GM21723 (cell line): Measurements from ENCODE around the gene SDF2.
A peak's percentile ranks its signal among the peaks of the same experiment; 100 is the strongest.
"Not testable (repeated sequence)": the region's sequence is repeated elsewhere in the genome, so short reads cannot be mapped to it uniquely, and the experiment has no call there.

ENCODE experiments used
- ATAC-seq: cut with Tn5 transposase; IDR thresholded peaks from one replicate; pipeline ENCODE4 v1.9.1; 2021; ENCODE audit warnings: mild to moderate bottlenecking, moderate library complexity; ENCODE audit not compliant: unreplicated experiment

SDF2 gene

GRCh38 chr17:28685366-28685765 lies 23.7 kb upstream of the SDF2 start:
- no peak for ATAC-seq

- no peak for ATAC-seq
These were observed 23.3 kb upstream of the SDF2 start for GRCh38 chr17:28684963-28685362.

DNA sequence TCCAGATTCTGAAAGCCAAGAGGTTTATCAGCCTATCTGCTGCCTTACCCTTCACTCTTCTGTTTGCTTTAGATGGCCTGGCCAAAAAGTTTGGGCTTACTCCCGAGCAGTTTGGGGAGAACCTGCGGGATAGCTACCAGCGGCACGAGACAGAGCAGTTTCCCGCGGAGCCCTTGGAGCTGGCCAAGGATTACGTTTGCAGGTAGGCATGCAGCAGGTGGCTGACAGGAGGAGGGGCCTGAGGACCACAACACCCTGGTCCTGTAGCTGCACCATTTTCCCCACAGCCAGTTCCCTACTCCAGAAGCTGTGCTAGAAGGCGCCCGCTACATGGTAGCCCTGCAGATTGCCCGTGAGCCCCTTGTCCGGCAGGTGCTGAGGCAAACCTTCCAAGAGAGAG lies 20.9 kb upstream of the SDF2 start:
- no peak for ATAC-seq

DNA sequence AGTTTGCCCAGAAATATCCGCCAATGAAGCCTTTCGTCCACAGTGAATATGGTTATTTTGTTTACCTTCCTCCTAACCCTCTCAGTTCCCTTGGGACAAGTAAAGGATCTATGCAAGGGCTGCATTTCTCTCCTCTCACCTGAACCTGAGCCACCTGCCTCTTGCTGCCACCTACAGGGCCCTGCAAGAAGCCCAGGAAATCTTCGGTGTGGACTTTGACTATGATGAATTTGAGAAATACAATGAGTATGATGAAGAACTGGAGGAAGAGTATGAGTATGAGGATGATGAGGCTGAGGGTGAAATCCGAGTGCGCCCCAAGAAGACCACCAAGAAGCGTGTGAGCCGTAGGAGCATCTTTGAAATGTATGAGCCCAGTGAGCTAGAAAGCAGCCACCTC lies 14.3 kb upstream of the SDF2 start:
- no peak for ATAC-seq

DNA sequence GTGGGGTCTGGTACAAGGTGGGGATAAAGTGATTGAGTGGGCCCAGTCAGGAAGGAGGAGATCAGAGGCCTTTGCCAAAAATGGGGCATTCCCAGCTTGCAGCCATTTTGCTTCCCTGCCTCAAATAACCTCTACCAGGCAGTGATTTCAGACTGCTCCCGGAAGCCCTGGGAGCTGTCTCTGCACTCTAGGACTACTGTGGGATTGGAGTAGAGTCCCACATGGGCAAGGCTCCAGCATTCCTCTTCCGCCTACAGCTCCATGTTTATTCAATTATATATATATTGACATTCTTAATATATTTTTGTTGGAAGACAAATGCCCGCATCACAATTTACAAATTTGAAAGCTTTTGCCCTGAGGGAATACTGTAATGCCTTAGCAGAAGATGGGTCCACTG lies 13.8 kb upstream of the SDF2 start:
- no peak for ATAC-seq

GRCh38 chr17:28669918-28670317 lies 8.2 kb upstream of the SDF2 start:
- no peak for ATAC-seq

- no peak for ATAC-seq
These were observed 6.2 kb upstream of the SDF2 start for GRCh38 chr17:28667870-28668269.

GRCh38 chr17:28665994-28666393 lies 4.3 kb upstream of the SDF2 start:
- ATAC-seq = no peak

DNA sequence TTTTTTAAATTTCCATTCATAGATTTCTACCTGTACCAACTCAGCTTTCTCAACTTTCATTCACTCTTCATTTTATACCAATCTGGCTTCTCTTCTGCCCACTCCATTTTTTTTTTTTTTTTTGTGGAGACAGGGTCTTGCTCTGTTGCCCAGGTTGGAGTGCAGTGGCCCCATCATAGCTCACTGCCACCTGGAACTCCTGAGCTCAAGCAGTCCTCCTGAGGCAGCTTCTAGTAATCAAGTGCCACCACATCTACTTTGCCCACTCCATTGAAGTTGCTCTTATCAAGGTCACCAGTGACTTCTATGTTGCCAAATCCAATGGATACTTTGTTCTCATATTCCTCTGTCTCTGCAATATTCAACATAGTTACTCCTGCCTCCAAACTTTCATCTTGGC lies 2.0 kb upstream of the SDF2 start:
- no peak for ATAC-seq

DNA sequence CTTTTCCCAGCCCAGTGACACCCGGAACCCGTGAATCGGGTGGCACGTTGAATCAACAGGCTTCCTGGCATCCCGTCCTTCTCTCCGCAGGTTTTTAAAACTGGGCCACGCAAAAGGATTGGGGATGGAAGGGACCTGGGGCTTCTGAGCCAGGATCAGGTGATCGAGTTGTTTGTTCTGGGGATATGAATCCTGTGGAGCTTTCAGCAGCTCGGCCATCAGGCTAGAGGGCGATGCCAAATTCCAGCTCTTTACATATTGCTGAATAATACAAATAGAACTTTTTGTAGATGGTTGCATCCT lies 772 bp upstream of the SDF2 start:
- ATAC-seq = no peak

- ATAC-seq = not testable (repeated sequence)
These were observed 2.2 kb downstream of the SDF2 start for GRCh38 chr17:28659497-28659881.

GRCh38 chr17:28658766-28659496 lies 2.8 kb downstream of the SDF2 start:
- not testable (repeated sequence) for ATAC-seq

DNA sequence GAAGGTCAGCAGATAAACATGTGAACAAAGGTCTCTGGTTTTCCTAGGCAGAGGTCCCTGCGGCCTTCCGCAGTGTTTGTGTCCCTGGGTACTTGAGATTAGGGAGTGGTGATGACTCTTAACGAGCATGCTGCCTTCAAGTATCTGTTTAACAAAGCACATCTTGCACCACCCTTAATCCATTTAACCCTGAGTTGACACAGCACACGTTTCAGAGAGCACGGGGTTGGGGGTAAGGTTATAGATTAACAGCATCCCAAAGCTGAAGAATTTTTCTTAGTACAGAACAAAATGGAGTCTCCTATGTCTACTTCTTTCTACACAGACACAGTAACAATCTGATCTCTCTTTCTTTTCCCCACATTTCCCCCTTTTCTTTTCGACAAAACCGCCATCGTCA lies 3.4 kb downstream of the SDF2 start:
- ATAC-seq = not testable (repeated sequence)

GRCh38 chr17:28657756-28658155 lies 4.0 kb downstream of the SDF2 start:
- ATAC-seq = no peak

GRCh38 chr17:28655160-28655559 lies 6.5 kb downstream of the SDF2 start:
- no peak for ATAC-seq

DNA sequence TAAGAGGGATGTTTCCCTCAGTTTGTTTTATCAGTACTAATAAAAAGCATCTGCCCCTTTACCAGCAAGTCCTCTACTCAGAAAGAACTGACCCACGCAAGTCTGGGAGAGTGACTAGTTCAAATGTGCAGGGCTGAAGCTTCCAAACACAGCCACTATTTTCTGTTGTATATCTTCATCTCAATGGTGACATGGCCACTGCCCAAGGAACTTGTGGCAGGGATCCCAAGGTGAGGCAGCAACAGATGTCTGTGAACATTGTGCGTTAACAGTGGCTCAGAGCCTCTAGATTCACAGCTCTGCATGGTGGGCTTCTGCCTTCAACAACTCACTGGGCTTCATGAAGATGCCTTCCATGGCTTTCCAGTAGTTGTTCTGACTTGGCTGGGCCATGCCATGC lies 13.0 kb downstream of the SDF2 start:
- no peak for ATAC-seq

- no peak for ATAC-seq
These were observed 15.5 kb downstream of the SDF2 start for GRCh38 chr17:28646039-28646754.

DNA sequence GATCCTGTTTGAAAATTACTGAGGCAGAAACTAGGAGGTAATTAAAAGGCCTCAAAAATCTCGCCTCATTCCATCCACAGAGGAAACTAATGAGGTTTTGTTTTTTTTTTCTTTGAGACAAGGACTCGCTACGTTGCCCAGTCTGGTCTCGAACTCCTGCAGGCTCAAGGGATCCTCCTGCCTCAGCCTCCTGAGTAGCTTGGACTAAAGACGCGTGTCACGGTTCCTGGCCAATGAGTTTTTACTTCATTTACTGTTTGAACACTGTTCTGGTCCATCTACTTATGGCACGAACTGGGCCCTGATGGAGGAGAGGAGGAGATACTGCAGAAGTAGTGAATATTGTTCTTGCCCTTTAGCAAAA lies 16.1 kb downstream of the SDF2 start:
- peak; percentile 2 for ATAC-seq

GRCh38 chr17:28644787-28645575 lies 16.7 kb downstream of the SDF2 start, which contains the start of gene BLTP2:
TSS of gene BLTP2 (minus strand) at chr17:28645158. CDS start at chr17:28645056, 102 bp downstream.
- peak; percentile 88 for ATAC-seq

DNA sequence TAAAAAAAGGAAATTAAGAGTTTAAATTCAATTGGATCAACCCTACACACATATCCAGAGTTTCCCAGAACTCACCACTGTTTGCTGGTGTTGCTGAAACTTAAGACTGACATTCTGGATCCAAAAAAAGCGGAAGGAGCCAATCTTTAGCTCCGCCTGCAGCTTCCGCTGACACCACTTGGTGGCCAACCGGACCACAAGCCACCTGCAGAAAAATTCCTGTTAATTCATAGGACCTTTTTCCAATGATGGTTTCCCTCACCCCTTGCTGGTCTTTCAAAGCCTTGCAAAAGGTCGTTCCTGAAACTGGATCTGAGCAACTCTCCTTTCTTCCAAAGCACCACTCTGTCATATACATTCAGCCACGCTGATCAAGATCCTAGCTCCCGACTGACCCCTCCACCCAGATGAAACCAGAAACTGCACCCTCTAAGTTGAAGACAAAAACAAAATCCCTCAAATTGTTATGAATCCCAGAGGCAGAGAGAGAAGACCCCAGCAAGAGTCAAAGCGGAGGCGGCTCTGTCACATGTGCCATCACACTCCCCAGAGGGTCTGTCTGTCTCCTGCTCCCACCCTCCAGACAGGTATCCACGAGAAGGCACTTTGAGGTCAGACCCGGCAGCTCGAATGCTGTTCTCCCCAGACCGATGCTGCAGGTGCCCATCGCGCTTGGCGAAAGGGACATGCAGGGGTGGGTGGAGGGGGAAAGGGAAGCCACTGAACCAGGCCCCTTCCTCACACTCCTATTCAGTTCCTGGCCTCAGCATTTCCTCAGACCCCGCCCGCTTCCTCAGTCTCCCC lies 17.5 kb downstream of the SDF2 start:
- peak; percentile 14 for ATAC-seq

DNA sequence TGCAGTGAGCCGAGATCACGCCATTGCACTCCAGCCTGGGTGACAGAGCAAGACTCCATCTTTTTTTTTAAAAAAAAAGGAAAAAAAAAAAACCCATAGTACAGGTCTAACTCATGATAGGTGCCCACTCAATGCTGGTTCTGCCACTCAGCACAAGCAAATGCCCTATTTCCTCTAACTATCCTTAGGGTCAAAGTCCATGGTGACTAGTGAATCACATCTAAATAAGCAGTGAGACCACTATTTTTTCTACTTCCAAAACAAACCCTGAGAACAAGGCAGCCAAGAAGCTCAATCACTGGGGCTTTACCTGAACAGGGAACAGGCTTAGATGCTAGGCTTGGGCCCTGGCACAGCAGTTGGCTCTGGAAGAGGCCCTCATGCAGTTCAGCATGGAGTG lies 20.1 kb downstream of the SDF2 start:
- no peak for ATAC-seq
